IPS DF 6.9 (cell line): Measurements from ENCODE around the gene MBP.

Experiments used
- DNase-seq: peaks from one replicate; pipeline ENCODE4 v3.0.0-alpha.2; 2013; ENCODE audit warnings: low read depth, low spot score
- H3K27ac ChIP-seq: one replicate; pipeline ENCODE4 v1.5.1; 2013; ENCODE audit warnings: low read length, control low read depth
- H3K27me3 ChIP-seq: 2 replicates; pipeline ENCODE4 v1.6.1; 2013; ENCODE audit warnings: mild to moderate bottlenecking, low read length; ENCODE audit not compliant: control insufficient read depth, insufficient read depth
- H3K36me3 ChIP-seq: 2 replicates; pipeline ENCODE4 v1.6.1; 2013; ENCODE audit warnings: low read length; ENCODE audit not compliant: control insufficient read depth, insufficient read depth
- H3K4me1 ChIP-seq: 2 replicates; pipeline ENCODE4 v1.6.1; 2013; ENCODE audit warnings: low read length; ENCODE audit not compliant: control insufficient read depth, insufficient read depth
- H3K4me3 ChIP-seq: 2 replicates; pipeline ENCODE4 v1.5.1; 2013; ENCODE audit warnings: mild to moderate bottlenecking, low read length
- H3K9me3 ChIP-seq: 2 replicates; pipeline ENCODE4 v1.6.1; 2013; ENCODE audit warnings: low read length, inconsistent platforms; ENCODE audit not compliant: control insufficient read depth, insufficient read depth
- WGBS: extraction: QIAGEN DNeasy Blood & Tissue Kit; methylation state at CpG from one replicate; pipeline ENCODE4 v1.1.7; 2013; ENCODE audit warnings: mixed read lengths, missing lambda C conversion rate; ENCODE audit not compliant: insufficient read length, insufficient coverage; 5-methylcytosine and 5-hydroxymethylcytosine counted together

MBP gene

DNA sequence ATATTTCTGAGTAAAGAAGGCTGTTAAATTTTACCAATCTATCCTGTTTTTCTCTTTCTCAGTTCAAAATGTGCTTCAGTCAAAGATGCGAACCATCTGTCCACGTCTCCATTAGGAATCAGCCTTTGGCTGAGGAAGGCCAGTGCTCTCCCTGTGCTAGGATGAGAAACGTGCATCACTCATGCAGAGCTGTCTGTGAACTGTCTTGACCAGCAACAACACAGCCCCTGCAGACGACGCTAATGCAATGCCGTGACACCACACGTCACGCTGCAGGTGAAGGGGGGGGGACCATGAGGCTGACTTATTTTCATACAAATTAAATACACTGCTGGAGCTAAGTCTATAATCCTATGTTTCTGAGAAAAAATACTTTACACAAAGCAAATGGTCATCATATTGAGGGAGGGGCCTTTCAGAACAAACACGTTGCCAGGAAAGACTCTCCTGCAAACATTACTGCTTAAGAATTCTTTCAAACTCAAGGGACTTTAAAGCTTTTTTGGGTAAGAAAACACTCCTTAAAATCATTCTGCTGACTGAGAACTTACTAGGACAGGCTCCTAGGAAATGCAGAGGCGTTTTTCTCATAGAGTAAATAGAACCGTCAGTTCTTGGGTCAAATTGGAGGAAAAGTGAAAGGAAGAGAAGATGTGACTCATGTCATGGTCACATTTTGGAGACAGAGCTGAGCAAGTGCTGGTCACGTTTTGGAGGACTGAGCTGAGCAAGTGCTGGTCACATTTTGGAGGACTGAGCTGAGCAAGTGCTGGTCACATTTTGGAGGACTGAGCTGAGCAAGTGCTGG, 97.0 kb downstream of the MBP start:
- no peaks in the 10 kb centered on the region for H3K4me1 ChIP-seq
- no peak overlapping the region for H3K4me3 ChIP-seq
- DNase-seq, result no peak
- H3K36me3 ChIP-seq, result no peaks in the 10 kb centered on the region
- no peaks in the 10 kb centered on the region for H3K9me3 ChIP-seq
- no CpG with 5 or more reads among the region's 12 CpGs for WGBS
- H3K27ac ChIP-seq, result no peak overlapping the region
- no peaks in the 10 kb centered on the region for H3K27me3 ChIP-seq

DNA sequence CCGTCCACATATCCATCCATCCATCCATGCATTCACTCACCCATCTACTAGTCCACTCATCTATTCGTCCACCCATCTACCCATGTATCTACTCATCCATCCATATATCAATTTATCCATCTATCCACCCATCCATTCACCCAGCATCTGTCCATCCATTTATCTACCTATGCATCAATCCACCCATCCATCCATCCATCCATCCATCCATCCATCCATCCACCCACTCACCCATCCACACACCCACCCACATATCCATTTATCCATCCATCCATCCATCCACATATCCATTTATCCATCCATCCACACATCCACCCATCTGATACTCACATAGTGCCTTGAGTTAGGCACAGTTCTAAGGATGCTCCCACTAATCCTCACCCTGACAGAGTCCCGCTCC, 99.0 kb downstream of the MBP start:
- Histone ChIP-seq H3K4me1 (no peaks in the 10 kb centered on the region), H3K27me3 (no peaks in the 10 kb centered on the region), H3K27ac (no peak overlapping the region), H3K36me3 (no peaks in the 10 kb centered on the region), H3K9me3 (no peaks in the 10 kb centered on the region), H3K4me3 (no peak overlapping the region)
- WGBS, result 100% methylated on average over 1 of the region's 3 CpGs
- DNase-seq, result no peak

DNA sequence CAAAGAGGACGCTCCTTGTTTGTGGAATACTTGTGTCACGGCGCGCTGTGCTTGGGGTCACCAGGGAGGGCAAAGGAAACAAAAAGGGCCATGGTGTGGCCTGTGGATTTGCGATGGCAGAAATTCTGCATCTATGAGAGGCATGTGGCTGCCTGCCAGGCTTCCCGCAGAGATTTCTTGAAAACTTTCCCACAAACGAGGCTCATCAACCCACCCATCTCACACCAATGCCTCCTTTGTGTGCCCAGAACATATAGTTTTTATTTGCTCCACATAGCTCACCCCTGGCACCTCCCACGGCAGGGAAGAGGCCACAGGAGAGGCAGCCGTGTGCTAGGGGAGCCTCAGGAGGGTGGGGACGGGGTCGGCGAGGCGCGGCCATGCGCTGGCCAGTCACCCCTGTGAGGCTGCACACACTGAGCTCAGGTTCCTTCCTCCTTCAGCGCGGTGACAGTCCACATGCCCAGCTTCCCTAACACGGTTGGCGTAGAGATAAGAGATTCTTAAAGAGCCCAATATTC, 100.3 kb downstream of the MBP start:
- H3K4me1 ChIP-seq, result no peaks in the 10 kb centered on the region
- no CpG with 5 or more reads among the region's 19 CpGs for WGBS
- no peak overlapping the region for H3K4me3 ChIP-seq
- no peaks in the 10 kb centered on the region for H3K9me3 ChIP-seq
- no peaks in the 10 kb centered on the region for H3K27me3 ChIP-seq
- no peak for DNase-seq
- H3K36me3 ChIP-seq, result no peaks in the 10 kb centered on the region
- H3K27ac ChIP-seq, result no peak overlapping the region

DNA sequence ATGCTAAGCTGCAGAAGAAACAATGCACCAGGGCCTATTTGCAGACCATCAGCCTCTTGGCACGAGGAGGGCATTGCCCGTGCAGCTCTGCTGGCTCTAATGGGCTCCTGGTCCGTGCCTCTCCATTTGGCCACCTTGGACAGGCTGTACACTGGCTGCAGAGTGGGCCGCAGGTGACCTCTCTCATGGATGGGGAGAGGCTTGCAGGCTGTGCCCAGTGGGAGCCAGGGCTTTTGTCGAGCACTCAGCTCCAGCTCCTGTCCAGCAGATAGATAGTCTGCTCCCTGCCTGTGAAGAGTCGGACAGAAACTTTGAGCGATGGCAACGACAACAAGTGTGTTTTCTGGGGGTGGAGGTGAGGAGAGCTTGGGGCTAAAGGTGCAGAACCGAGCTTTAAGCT, 100.9 kb downstream of the MBP start:
- DNase-seq, result no peak
- H3K27ac ChIP-seq, result no peak overlapping the region
- no CpG with 5 or more reads among the region's 9 CpGs for WGBS

DNA sequence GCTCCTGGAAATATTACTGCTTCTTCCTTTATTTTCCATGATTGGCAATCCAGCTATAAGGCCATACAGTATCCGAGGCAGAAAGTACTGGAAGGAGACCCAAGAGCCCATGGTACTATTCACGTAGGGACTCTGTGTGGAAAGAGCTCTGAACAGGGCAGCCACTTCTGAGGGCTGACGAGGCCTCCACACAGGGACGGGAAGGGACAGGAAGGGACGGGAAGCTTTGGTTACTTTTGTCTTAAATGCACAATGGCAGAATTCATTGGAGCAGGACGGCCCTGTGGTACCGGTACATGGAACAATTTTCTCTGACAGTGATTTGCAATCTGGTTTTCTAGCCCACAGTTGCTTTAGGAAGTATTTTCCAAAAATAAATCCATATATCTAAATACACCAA, 102.4 kb downstream of the MBP start:
- no peak for DNase-seq
- H3K27ac ChIP-seq, result no peak overlapping the region
- no peaks in the 10 kb centered on the region for H3K4me1 ChIP-seq
- H3K36me3 ChIP-seq, result no peaks in the 10 kb centered on the region
- no peaks in the 10 kb centered on the region for H3K9me3 ChIP-seq
- no peaks in the 10 kb centered on the region for H3K27me3 ChIP-seq
- no CpG with 5 or more reads among the region's 7 CpGs for WGBS
- no peak overlapping the region for H3K4me3 ChIP-seq

More for the DNA sequence above, 100.9 kb downstream of the MBP start:
- Histone ChIP-seq H3K9me3 (no peaks in the 10 kb centered on the region), H3K27me3 (no peaks in the 10 kb centered on the region), H3K4me1 (no peaks in the 10 kb centered on the region), H3K4me3 (no peak overlapping the region), H3K36me3 (no peaks in the 10 kb centered on the region)

DNA sequence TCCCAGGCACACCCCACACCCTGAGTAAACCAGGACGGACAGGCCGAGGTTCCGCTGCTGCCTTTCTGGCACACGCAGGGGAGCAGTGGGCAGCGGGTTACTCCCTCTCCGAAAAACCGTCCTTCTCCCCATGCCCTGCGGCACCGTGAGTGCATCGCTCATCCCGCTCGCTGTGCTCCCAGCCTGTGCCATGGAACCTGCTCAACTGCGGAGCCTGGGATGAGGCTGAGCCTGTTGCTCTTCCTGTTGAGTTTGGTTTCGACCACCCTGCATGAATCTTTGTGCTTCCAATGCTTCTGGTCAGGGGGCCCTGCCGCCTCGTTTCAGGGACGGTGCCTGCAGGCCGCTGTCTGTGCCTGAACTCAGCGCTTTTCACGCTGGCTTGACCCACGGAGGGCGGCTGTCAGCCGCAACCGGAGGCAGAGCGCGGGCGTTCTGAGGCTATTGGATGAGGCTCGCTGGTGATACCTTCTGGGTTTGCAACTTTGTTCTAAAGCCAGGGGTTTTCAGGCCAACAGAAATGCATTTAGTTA, 106.7 kb downstream of the MBP start:
- no CpG with 5 or more reads among the region's 28 CpGs for WGBS
- no peaks in the 10 kb centered on the region for H3K27me3 ChIP-seq
- H3K4me1 ChIP-seq, result peaks cover 1% of the 10 kb centered on the region; the same call in 1 of the 2 replicates
- DNase-seq, result no peak
- no peaks in the 10 kb centered on the region for H3K36me3 ChIP-seq
- H3K4me3 ChIP-seq, result no peak overlapping the region
- H3K27ac ChIP-seq, result no peak overlapping the region
- H3K9me3 ChIP-seq, result no peaks in the 10 kb centered on the region

DNA sequence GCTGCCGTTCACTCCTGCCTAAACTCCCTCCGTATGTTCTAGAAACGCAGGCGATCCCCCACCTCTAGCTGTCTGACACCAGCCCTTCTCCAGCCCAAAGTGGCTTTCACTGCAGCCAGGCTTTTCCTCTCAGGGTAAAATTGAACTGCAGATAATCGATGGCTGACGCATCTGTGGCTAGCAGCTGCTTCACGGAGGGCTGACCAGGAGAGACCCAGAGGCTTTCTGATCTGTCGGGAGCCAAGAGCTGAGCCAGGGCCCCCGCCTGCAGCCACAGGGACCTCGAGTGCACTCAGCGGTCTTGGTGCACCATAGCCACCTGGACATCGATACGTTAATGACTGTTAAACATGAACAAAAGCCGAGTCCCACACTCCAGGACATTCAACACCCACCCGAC, 107.5 kb downstream of the MBP start:
- H3K36me3 ChIP-seq, result no peaks in the 10 kb centered on the region
- no peaks in the 10 kb centered on the region for H3K27me3 ChIP-seq
- no peak overlapping the region for H3K27ac ChIP-seq
- H3K9me3 ChIP-seq, result no peaks in the 10 kb centered on the region
- H3K4me1 ChIP-seq, result peaks cover 1% of the 10 kb centered on the region; the same call in 1 of the 2 replicates
- no CpG with 5 or more reads among the region's 15 CpGs for WGBS
- no peak overlapping the region for H3K4me3 ChIP-seq
- DNase-seq, result no peak

DNA sequence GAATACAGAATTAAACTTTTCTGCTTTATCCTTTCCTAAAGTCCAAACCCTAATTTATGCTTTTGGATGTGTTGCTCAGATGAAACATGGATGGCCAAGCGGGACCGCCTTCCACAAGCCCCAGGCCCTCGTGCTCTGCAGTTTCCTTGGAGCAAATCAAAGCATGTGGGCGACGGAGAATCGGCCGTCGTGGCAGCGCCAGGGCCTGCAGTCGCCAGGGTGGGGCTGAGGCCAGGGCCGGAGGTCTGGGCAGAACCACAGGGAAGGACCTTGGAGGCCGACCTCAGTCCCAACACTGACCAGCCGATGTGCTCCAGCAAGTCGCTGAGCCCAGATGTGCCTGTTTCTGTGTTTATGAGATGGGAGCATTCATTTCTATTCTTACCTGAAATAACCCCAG, 108.1 kb downstream of the MBP start:
- WGBS, result no CpG with 5 or more reads among the region's 14 CpGs
- H3K27ac ChIP-seq, result no peak overlapping the region

DNA sequence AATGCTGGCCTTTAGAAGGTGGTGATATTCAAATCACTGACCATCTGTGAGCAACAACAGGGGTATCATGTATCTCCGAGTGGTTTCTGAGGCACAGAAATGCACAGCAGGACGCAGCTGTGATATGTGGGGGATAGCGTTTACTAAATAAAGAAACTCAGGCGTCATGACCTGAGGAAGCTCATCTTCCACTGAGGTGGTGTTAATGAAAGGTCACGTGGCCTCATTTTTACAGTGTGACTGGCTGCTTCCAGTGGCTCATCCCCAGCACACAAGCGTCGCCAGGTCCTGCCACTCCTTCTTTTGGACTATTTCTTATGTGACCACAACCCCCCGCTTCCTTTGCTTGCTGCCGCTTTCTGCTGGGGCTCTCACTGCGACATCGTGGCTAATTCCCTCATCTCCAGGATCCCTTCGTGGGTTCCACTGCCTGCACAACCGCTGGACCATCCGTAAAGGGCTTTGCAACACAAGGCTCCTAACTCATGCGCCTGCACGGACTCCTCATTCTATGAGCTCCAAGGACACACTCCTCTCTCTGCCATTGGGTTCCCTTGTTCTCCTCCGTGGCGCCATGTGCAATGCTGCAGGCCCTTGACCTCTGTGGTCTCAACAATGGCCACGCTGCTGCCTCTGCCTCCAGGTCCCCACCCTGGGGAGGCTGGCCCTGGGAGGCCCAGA, 109.3 kb downstream of the MBP start:
- DNase-seq, result no peak
- H3K27ac ChIP-seq, result no peak overlapping the region
- H3K36me3 ChIP-seq, result no peaks in the 10 kb centered on the region
- no peaks in the 10 kb centered on the region for H3K27me3 ChIP-seq
- peaks cover 1% of the 10 kb centered on the region; the same call in 1 of the 2 replicates for H3K4me1 ChIP-seq
- WGBS, result no CpG with 5 or more reads among the region's 19 CpGs
- no peak overlapping the region for H3K4me3 ChIP-seq
- no peaks in the 10 kb centered on the region for H3K9me3 ChIP-seq

More for the DNA sequence above, 108.1 kb downstream of the MBP start:
- Histone ChIP-seq H3K36me3 (no peaks in the 10 kb centered on the region), H3K4me3 (no peak overlapping the region), H3K4me1 (peaks cover 1% of the 10 kb centered on the region; the same call in 1 of the 2 replicates), H3K9me3 (no peaks in the 10 kb centered on the region), H3K27me3 (no peaks in the 10 kb centered on the region)
- DNase-seq, result no peak

DNA sequence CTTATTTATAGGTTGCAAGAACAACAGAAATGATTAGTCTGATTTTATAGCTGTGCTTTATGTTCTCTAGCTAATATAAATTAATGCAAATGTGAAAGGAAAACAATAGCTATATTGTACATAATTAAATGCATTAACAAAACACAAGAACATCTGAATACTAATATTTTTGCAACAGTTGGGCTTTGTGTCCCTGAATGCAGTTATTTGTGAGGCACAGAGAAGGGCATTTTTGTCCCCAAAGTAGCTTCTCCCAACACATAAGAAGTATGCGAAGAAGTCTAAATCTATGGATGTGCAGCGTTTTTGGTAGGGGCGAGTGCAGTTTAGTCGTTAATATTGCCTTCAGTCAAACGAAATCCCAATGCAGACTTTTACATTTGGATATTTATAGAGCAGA, 110.0 kb downstream of the MBP start:
- H3K4me1 ChIP-seq, result peaks cover 1% of the 10 kb centered on the region; the same call in 1 of the 2 replicates
- H3K27me3 ChIP-seq, result no peaks in the 10 kb centered on the region
- H3K4me3 ChIP-seq, result no peak overlapping the region
- no CpG with 5 or more reads among the region's 5 CpGs for WGBS
- H3K36me3 ChIP-seq, result no peaks in the 10 kb centered on the region
- H3K27ac ChIP-seq, result no peak overlapping the region
- DNase-seq, result no peak
- H3K9me3 ChIP-seq, result no peaks in the 10 kb centered on the region
